Fibroblast of pulmonary artery (primary cell): ENCODE data around the gene ROCK1.

Experiments used
- DNase-seq: peaks from one replicate; pipeline ENCODE4 v3.0.0-alpha.2; 2010; ENCODE audit warnings: low read depth
- H3K4me3 ChIP-seq: replicated peaks from 2 replicates; pipeline ENCODE4 v1.5.1; 2011; ENCODE audit warnings: low read depth, mild to moderate bottlenecking, control low read depth, low read length, moderate library complexity
- CTCF ChIP-seq: IDR thresholded peaks from 2 replicates; pipeline ENCODE4 v1.5.1; 2011; ENCODE audit warnings: mild to moderate bottlenecking, control low read depth, low read length, inconsistent platforms; ENCODE audit errors: missing control alignments

The ROCK1 gene

GRCh38 chr18:21085579-21086166, 25.9 kb downstream of the ROCK1 start:
- H3K4me3 ChIP-seq: no peak overlapping the region
- no peak for DNase-seq
- TF ChIP-seq CTCF: no peak

GRCh38 chr18:21084511-21085078, 27.0 kb downstream of the ROCK1 start:
- no peak for DNase-seq
- H3K4me3 ChIP-seq: no peak overlapping the region

GRCh38 chr18:21083017-21083416, 28.6 kb downstream of the ROCK1 start:
- H3K4me3 ChIP-seq: no peak overlapping the region
- DNase-seq: no peak
- no peak for TF ChIP-seq CTCF

More at GRCh38 chr18:21084511-21085078, 27.0 kb downstream of the ROCK1 start:
- no peak for TF ChIP-seq CTCF

- no peak for TF ChIP-seq CTCF
These were observed 30.2 kb downstream of the ROCK1 start for GRCh38 chr18:21081426-21081825.

GRCh38 chr18:21080576-21080975, 31.0 kb downstream of the ROCK1 start:
- no peak overlapping the region for H3K4me3 ChIP-seq
- no peak for TF ChIP-seq CTCF
- no peak for DNase-seq

More at GRCh38 chr18:21081426-21081825, 30.2 kb downstream of the ROCK1 start:
- no peak overlapping the region for H3K4me3 ChIP-seq
- no peak for DNase-seq

GRCh38 chr18:21074336-21075323, 37.0 kb downstream of the ROCK1 start:
- H3K4me3 ChIP-seq: no peak overlapping the region
- no peak for DNase-seq
- no peak for TF ChIP-seq CTCF
